ENCODE measurements around the gene RGS4.

The RGS4 gene

GRCh38 chr1:163069142-163069541 is at the start of gene RGS4:
RGS4 (plus strand) TSS chr1:163069361; CDS start chr1:163069485, 124 bp downstream.
- peak; percentile 98 for DNase-seq

GRCh38 chr1:163022129-163022528 is 47.0 kb upstream of the RGS4 start:
- no peak for DNase-seq

GRCh38 chr1:163027610-163028009 is 41.6 kb upstream of the RGS4 start:
- no peak for DNase-seq

- no peak for DNase-seq
Observed at GRCh38 chr1:163029901-163030300, 39.3 kb upstream of the RGS4 start.

GRCh38 chr1:163035446-163036249 is 33.5 kb upstream of the RGS4 start:
- peak; percentile 95 for DNase-seq

- no peak for DNase-seq
Observed at GRCh38 chr1:163036671-163037070, 32.5 kb upstream of the RGS4 start.

GRCh38 chr1:163038928-163039706 is 30.0 kb upstream of the RGS4 start:
- DNase-seq, result no peak

- DNase-seq, result no peak
Observed at GRCh38 chr1:163039707-163040093, 29.5 kb upstream of the RGS4 start.

- peak; percentile 71 for DNase-seq
Observed at GRCh38 chr1:163046071-163046470, 23.1 kb upstream of the RGS4 start.

- DNase-seq, result no peak
Observed at GRCh38 chr1:163047951-163048659, 21.1 kb upstream of the RGS4 start.

GRCh38 chr1:163048869-163049268 is 20.3 kb upstream of the RGS4 start:
- DNase-seq, result no peak

- DNase-seq, result no peak
Observed at GRCh38 chr1:163049296-163049695, 19.9 kb upstream of the RGS4 start.

GRCh38 chr1:163050496-163050895 is 18.7 kb upstream of the RGS4 start:
- DNase-seq, result no peak

- no peak for DNase-seq
Observed at GRCh38 chr1:163054181-163054591, 15.0 kb upstream of the RGS4 start.

GRCh38 chr1:163055005-163055404 is 14.2 kb upstream of the RGS4 start:
- DNase-seq, result peak; percentile 13

GRCh38 chr1:163055531-163055930 is 13.6 kb upstream of the RGS4 start:
- DNase-seq, result no peak

- DNase-seq, result peak; percentile 72
Observed at GRCh38 chr1:163056831-163057230, 12.3 kb upstream of the RGS4 start.

- no peak for DNase-seq
Observed at GRCh38 chr1:163060343-163061007, 8.7 kb upstream of the RGS4 start.

- DNase-seq, result no peak
Observed at GRCh38 chr1:163063143-163063542, 6.0 kb upstream of the RGS4 start.

GRCh38 chr1:163063610-163064009 is 5.6 kb upstream of the RGS4 start:
- no peak for DNase-seq

GRCh38 chr1:163066168-163066567 is 3.0 kb upstream of the RGS4 start:
- DNase-seq, result no peak

GRCh38 chr1:163066686-163067085 is 2.5 kb upstream of the RGS4 start:
- DNase-seq, result no peak

GRCh38 chr1:163068716-163069115 is 445 bp upstream of the RGS4 start:
- DNase-seq, result peak; percentile 56
